HuH-7.5 (cell line): ENCODE results near the gene PABPN1.
A peak's percentile ranks its signal among the peaks of the same experiment; 100 is the strongest.
"Not testable (repeated sequence)": the region's sequence is repeated elsewhere in the genome, so short reads cannot be mapped to it uniquely, and the experiment has no call there.

Experiments used
- DNase-seq: peaks from one replicate; pipeline ENCODE4 v3.0.0; 2011; ENCODE audit warnings: low spot score

The PABPN1 gene, protein sequence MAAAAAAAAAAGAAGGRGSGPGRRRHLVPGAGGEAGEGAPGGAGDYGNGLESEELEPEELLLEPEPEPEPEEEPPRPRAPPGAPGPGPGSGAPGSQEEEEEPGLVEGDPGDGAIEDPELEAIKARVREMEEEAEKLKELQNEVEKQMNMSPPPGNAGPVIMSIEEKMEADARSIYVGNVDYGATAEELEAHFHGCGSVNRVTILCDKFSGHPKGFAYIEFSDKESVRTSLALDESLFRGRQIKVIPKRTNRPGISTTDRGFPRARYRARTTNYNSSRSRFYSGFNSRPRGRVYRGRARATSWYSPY

GRCh38 chr14:23320584-23321571 is at the start of gene PABPN1:
PABPN1 (plus strand) TSS chr14:23321457; CDS start chr14:23321470, 13 bp downstream.
- DNase-seq, result peak; percentile 96

- no peak for DNase-seq
These were observed 45.8 kb upstream of the PABPN1 start for GRCh38 chr14:23275412-23275811.

- no peak for DNase-seq
These were observed 44.1 kb upstream of the PABPN1 start for GRCh38 chr14:23277189-23277588.

GRCh38 chr14:23277928-23278327 is 43.3 kb upstream of the PABPN1 start:
- DNase-seq, result not testable (repeated sequence)

- DNase-seq, result no peak
These were observed 40.0 kb upstream of the PABPN1 start for GRCh38 chr14:23281247-23281646.

- DNase-seq, result no peak
These were observed 36.4 kb upstream of the PABPN1 start for GRCh38 chr14:23284654-23285529.

GRCh38 chr14:23285530-23286019 is 35.7 kb upstream of the PABPN1 start:
- peak; percentile 26 for DNase-seq

DNA sequence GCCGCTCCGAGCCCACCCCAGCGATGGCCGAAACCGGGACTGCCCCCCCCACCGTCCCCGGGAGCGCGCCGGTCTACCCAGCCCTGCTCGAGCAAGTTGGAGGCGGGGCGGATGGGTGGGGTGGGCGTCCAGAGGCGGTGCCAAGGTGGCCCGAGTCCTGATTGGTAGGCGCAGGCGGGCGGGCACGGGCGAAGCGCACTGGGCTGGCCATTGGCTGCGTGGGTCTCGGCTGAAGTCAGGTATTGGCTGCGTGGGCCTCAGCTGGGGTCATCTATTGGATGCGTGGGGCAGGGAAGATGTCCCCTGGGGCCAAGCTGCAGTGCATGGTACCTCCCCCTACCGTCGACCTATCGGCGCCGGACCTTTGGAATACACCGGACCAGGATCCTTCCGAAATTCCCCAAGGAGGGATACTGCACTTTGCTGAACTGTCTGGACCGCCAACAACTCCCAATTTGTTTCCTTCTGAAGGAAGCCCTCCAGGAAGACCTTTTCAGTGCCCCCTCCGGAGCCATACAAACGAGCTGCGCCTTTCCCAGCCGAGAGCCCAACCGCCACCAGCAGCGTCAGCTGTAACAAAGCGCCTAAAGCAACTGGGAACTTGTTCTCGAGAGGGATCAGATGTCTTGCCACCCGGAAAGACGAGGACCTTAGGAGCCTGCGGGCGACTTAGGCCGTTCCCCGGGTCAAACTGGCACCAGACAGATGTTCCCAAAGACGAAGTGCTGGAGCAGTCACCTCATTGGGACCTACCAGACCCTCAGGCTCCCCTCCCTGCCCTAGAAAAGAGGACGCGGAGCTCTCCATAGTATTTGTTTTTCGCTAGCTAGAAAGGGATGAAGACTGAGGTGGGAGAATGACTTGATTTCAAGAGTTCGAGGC is 35.0 kb upstream of the PABPN1 start, which contains the start of gene HOMEZ:
Gene HOMEZ, minus strand, starts transcription at position 113 of the 882 bp plus-strand sequence. CDS start 180 bp downstream, outside the sequence.
- peak; percentile 93 for DNase-seq

- DNase-seq, result no peak
These were observed 34.3 kb upstream of the PABPN1 start for GRCh38 chr14:23286902-23287479.

DNA sequence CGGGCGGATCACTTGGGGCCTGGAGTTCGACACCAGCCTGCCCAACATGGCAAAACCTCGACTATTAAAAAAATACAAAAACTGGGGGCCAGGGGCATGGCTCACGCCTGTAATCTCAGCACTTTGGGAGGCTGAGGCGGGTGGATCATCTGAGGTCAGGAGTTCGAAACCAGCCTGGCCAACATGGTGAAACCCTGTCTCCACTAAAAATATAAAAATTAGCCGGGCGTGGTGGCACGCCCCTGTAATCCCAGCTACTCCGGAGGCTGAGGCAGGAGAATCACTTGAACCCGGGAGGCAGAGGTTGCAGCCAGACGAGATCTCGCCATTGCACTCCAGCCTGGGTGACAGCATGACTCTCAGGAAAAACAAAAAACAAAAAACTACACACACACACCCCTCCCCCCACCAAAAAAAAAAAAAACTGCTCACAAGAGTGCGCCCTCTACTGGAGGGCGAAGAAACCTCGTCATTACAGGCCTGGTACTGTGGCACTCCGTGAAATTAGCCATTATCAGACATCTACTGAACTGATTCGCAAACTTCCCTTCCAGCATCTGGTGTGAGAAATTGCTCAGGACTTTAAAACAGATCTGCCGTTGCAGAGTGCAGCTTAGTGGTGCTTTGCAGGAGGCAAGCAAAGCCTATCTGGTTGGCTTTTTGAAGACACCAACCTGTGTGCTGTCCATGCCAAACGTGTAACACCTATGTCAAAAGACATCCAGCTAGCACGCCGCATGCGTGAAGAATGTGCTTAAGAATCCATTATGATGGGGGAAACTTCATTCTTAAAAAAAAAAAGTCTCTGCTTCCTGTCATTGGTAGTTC is 26.3 kb upstream of the PABPN1 start:
- no peak for DNase-seq

DNA sequence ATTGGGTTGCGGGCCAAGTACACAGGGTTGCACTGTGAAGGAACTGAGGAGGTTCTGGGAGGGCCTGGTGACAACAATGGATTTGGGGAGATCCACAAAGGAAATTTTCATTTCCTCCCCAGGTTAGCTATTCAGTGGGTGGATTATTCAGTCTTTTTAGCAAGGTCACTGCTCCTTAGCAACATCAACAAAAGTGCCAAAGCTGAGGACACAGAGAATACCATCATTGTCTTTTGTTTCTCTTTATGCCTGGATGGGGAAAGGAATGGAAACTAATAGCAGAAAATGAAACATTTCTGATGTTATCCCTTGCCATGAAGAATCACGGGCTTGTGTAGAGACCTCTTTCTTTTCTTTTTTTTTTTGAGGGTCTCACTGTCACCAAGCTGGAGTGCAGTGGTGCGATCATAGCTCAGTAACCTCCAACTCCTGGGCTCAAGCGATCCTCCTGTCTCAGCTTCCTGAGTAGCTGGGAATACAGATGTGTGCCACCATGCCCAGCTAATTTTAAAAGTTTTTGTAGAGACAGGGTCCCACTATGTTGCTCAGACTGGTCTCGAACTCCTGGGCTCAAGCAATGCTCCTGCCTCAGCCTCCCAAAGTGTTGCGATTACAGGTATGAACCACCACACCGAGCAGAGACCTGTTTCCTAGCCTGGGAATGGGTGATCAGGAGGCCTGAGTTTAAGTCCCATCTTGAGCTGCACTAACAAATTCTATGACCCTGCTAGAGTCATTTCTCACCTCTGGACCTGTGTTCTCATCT is 25.1 kb upstream of the PABPN1 start:
- no peak for DNase-seq

DNA sequence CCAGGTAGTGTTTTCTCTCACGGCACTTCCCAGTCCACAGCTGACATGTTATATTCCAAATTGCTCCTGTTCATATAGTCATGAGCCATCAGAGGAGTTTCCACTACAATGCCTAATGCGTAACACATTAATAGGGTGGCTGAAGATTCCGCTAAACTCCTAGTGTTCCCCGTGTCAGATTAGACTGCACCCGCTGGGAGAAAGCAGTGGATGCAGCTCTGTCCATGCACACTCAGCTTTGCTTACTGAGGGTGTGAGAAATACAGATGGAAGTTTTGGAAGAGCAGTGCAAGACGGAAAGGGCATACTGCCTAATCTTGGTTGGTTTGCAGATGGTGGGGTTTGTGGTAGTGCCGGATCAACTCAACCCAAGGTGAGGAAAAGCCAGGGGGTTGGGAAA is 24.2 kb upstream of the PABPN1 start:
- no peak for DNase-seq

GRCh38 chr14:23297611-23298277 is 23.5 kb upstream of the PABPN1 start:
- DNase-seq, result no peak

- no peak for DNase-seq
These were observed 21.9 kb upstream of the PABPN1 start for GRCh38 chr14:23299211-23299957.

GRCh38 chr14:23299986-23300686 is 21.1 kb upstream of the PABPN1 start:
- DNase-seq, result no peak

DNA sequence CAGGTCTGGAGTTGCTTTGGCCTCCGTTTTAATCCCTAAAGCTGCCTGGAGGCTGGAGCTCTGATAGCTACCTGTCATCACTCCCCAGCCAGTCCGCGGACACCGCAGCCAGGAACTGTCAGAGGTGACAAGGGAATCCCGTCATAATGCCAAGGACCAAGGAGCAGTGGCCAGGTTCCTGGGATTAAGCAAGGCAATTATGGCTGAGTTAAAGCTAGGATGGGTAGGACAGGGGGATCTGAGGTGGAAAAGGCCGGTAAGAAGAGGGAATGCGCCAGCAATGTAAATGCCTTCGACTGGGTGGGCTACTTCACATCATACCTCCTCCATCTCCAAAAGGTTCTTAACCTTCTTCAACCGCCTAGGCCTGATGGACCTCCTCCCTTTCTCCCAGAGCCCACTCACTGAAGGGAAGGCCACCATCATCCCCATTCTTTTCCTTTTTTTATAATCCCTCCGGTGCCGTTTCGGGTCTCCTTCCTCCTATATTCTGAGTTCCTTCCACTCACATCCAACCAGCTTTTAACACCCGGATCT is 20.5 kb upstream of the PABPN1 start:
- DNase-seq, result no peak
